Measurements from ENCODE around the gene PHLDA3. TPM values are rescaled to one million over a fixed set of nuclear protein-coding genes. Genes with fewer than 3 reads are reported as not detected.
A peak's percentile ranks its signal among the peaks of the same experiment; 100 is the strongest.

Gene PHLDA3
- total RNA-seq, 4 donors from 2014 or later: 60.9 to 87.9 (median 75.1) TPM

DNA sequence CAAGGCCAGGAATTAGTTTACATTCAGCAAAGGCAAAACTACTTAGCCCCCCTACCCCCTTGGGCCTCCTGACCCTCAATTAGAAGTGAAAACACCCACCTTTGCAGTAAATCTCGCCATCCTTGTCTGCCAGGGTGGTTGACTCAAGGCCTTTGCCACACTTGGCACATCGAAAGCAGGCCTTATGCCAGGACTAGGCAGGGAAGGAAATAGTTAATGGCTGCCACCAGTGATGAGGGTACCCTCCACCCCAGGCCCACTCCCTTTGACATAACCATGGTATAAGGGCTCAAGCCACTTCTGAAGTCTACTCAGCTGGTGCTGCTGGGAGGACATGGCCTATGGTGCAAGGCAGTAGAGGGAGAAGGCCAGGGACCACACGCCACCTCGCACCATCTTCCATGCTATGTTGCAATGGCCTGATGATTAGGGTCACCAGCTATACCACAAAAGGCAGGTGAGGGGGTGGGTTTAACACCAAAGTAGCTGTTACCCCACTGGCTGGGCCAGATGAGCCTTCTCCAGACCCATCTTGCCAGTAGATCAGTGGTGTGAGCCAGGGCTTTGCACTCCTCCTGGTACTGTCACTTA is 16.3 kb upstream of the PHLDA3 start:
- TF ChIP-seq, protein P1, sequence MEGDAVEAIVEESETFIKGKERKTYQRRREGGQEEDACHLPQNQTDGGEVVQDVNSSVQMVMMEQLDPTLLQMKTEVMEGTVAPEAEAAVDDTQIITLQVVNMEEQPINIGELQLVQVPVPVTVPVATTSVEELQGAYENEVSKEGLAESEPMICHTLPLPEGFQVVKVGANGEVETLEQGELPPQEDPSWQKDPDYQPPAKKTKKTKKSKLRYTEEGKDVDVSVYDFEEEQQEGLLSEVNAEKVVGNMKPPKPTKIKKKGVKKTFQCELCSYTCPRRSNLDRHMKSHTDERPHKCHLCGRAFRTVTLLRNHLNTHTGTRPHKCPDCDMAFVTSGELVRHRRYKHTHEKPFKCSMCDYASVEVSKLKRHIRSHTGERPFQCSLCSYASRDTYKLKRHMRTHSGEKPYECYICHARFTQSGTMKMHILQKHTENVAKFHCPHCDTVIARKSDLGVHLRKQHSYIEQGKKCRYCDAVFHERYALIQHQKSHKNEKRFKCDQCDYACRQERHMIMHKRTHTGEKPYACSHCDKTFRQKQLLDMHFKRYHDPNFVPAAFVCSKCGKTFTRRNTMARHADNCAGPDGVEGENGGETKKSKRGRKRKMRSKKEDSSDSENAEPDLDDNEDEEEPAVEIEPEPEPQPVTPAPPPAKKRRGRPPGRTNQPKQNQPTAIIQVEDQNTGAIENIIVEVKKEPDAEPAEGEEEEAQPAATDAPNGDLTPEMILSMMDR (IDR thresholded peaks at IDR 0.05): no peak
- no peak for TF ChIP-seq POLR2A (IDR thresholded peaks at IDR 0.05)
- H3K4me1 ChIP-seq: peaks cover 36 to 85% (median 48%) of the 10 kb centered on the region in 3 donors
- H3K4me3 ChIP-seq: no peak overlapping the region
- DNase-seq: no peak
- intact Hi-C loops (cut with DNase I): no loop called here
- no peaks in the 10 kb centered on the region for H3K27me3 ChIP-seq
- WGBS, 2 donors: 63 to 82% methylated on average over 2 to 3 of the region's 4 CpGs
- H3K36me3 ChIP-seq: peaks cover 7 to 74% (median 36%) of the 10 kb centered on the region in 3 donors
- H3K27ac ChIP-seq: peak overlapping the region in 3 of 4 donors; percentile 71 to 93 (median 92)
- no peaks in the 10 kb centered on the region for H3K9me3 ChIP-seq

DNA sequence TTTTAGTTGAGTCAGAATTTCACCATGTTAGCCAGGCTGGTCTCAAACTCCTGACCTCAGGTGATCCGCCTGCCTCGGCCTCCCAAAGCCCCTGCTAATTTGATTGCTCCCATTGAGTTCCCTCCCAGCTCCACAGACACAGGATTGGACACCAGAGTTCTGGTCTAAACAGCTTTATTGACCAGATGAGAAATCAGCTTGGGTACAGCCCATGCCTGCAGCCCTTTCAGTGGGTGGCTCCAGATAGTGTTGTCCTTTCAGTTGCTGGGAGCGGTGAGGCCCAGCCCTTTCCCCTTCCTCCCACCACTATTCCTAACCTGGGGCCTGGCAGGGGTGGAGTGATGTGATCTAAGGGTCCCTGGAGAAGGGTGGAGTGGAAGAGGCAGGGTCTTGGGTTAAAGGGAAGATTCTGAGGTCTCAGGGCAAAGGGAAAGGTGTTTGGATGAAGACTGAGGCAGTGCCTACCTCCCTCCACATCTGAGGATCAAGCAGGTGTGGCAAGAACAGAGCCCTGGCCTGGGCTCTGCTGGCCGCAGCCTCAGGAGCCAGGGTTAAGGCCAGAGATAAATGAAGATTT is 14.5 kb upstream of the PHLDA3 start:
- Histone ChIP-seq H3K27me3 (no peaks in the 10 kb centered on the region), H3K36me3 (peaks cover 7 to 57% (median 27%) of the 10 kb centered on the region in 3 donors), H3K9me3 (no peaks in the 10 kb centered on the region), H3K27ac (peak overlapping the region in 3 of 4 donors; percentile 90 to 93 (median 92)), H3K4me1 (peaks cover 22 to 85% (median 34%) of the 10 kb centered on the region in 3 donors), H3K4me3 (no peak overlapping the region)
- 82 to 85% methylated on average over 3 of the region's 4 CpGs for whole genome bisulfite sequencing, 2 donors
- intact Hi-C loops (cut with DNase I): loop anchor here (2.0 kb wide), 1 partner anchor 29 kb away; no protein-coding TSS in a partner anchor
- TF ChIP-seq, protein P1 (IDR thresholded peaks at IDR 0.05): no peak
- TF ChIP-seq POLR2A (IDR thresholded peaks at IDR 0.05): no peak
- no peak for DNase-seq

DNA sequence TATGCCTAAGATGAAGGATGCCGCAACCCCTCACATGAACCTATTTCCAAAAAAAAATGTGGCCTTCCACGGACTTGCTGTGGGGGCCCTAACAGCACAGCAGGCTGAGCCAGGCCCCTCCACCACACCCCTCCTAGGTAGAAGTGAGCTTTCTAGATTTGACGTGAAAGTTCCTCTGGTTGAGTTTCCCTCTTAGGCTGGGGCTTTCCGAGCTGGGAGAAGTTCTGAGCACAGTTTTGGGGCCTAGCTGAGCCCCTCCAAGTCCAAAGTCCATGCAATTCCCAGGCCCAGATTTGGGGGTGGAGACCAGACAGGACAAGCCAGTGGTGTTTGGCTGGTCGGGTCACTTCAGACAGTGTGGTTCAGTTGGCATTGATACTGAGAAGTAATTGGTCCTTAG is 13.8 kb upstream of the PHLDA3 start:
- no peak for DNase-seq
- peak overlapping the region in 3 of 4 donors; percentile 90 to 93 (median 92) for H3K27ac ChIP-seq
- H3K36me3 ChIP-seq: peaks cover 7 to 50% (median 22%) of the 10 kb centered on the region in 3 donors
- no peaks in the 10 kb centered on the region for H3K9me3 ChIP-seq
- no peaks in the 10 kb centered on the region for H3K27me3 ChIP-seq
- H3K4me1 ChIP-seq: peaks cover 22 to 85% (median 29%) of the 10 kb centered on the region in 3 donors
- 48 to 53% methylated on average over 4 of the region's 5 CpGs for WGBS, 2 donors
- TF ChIP-seq, protein P1 (IDR thresholded peaks at IDR 0.05): no peak
- no peak for TF ChIP-seq POLR2A (IDR thresholded peaks at IDR 0.05)
- H3K4me3 ChIP-seq: no peak overlapping the region
- intact Hi-C loops (cut with DNase I): loop anchor here (2.0 kb wide), 1 partner anchor 30 kb away; no protein-coding TSS in a partner anchor

DNA sequence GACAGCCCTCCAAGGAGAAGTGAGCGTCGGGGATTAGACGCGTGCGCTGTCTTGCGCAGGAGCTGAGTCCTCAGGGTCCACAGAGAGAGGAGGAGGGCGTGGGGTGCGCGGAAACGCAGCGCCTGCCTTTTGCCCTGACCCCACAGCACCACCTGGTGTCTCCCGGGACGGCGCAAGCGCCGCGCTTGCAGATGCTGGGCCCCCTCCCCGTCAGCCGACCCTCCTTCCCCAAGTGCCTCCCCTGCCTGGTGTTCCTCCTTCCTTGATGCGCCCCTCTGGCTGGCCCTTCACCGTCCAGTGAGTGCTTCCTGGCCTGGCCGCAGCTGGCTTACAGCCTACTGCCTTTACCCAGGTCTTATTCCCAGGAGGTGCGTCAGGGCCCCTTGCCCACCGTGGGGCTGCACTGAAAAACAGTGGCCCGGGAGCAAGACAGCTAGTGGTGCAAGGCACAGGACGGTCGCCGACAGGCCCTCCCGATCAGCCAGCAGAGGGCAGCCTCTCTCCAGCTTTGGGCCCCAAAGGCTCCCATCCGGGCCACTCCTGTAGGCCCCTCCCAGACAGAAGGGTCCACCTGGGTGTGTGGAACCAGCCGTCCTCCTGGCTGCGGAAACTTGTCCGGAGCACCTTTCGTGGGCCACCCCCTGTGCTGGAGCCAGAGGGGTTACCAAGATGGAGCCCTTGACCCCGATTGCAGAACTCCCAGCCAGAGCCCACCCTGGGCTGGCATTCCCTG is 12.9 kb upstream of the PHLDA3 start:
- Histone ChIP-seq H3K27ac (peak overlapping the region; percentile 83 to 93 (median 91)), H3K27me3 (no peaks in the 10 kb centered on the region), H3K4me1 (peaks cover 22 to 85% (median 36%) of the 10 kb centered on the region in 3 donors), H3K36me3 (peaks cover 7 to 42% (median 15%) of the 10 kb centered on the region in 3 donors), H3K9me3 (no peaks in the 10 kb centered on the region), H3K4me3 (peak overlapping the region; percentile 12 to 46 (median 38))
- DNase-seq: no peak
- 6 to 8% methylated on average over 9 to 14 of the region's 35 CpGs for WGBS, 2 donors
- TF ChIP-seq, protein P1 (IDR thresholded peaks at IDR 0.05): peak; percentile 90 to 97 (median 92)
- no peak for TF ChIP-seq POLR2A (IDR thresholded peaks at IDR 0.05)
- intact Hi-C loops (cut with DNase I): loop anchor here (2.0 kb wide), 1 partner anchor 31 kb away; no protein-coding TSS in a partner anchor
